Ammon's horn (tissue), 1 donor: ENCODE data around the gene CDK2AP2.
A peak's percentile ranks its signal among the peaks of the same experiment; 100 is the strongest.
"Not testable (repeated sequence)": the region's sequence is repeated elsewhere in the genome, so short reads cannot be mapped to it uniquely, and the experiment has no call there.

ENCODE experiments used
- DNase-seq: peaks from one replicate; pipeline ENCODE4 v3.0.0-alpha.2; 2016; ENCODE audit warnings: low spot score

CDK2AP2 gene

GRCh38 chr11:67466367-67466766 lies 41.6 kb downstream of the CDK2AP2 start:
- DNase-seq, result no peak

DNA sequence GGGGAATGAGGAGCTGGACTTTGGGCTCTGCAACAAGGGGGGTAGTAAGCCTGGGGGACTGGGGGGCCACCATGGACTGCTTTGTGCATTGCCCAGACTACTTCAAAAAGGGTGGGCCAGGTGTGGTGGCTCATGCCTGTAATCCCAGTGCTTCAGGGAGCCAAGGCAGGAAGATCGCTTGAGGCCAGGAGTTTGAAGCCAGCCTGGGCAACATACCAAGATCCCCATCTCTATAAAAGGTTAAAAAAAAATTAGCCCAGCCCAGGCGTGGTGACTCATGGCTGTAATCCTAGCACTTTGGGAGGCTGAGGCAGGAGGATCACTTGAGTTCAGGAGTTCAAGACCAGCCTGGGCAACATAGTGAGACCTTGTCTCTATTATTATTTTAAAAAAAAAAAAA lies 42.4 kb downstream of the CDK2AP2 start:
- DNase-seq, result not testable (repeated sequence)

DNA sequence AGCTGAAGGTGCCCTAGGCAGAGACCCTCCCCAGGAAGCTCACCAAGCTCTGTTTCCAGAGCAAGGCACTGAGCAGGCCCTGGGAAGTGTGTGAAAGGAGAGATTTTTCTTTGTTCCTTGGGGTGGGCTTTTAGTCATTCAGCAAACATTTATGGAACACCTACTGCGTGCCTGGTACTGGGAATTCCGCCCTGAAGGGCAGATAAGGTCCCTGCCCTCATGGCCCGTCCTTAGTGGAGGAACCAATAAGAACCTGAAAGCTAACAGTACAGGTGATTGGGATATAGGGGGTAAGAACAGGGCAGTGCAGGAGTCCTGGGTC lies 42.8 kb downstream of the CDK2AP2 start:
- no peak for DNase-seq

DNA sequence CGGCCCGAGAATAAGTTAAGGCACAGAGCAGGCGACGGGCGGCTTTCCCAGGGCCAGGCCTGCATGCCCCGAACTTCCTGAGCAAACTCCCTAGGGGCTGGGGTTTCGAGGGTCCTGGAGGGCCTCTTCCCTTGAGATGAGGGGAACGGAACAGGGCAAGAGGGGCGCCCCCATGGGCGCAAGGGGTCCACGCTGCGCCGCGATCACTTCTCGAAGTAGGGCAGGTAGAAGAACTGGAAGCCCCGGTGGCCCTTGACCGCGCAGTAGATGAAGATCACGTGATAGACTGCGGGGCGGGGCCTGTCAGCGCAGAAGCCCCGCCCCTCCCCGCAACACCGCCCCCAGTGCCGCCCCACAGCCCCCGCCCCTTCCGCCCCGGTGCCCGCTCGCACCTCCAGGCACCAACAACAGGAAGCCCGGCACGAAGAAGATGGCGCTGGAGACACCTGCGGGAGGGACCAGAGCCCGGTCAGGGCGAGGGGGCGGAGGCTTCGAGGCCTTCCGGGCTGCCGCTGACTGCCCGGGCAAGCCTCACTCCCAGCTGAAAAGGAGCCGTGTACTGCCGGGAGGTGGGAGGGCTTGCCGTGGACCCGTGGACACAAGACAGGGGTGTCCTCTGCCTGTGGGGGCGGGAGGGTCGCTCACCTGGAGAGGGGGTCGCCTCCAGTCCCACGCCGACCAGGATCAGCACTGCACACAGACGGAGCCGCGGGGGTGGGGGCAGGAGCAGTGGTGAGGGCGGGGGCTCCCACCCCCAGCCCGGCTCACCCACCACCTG lies 43.4 kb downstream of the CDK2AP2 start:
- DNase-seq, result peak; percentile 74

- DNase-seq, result no peak
These were observed 44.1 kb downstream of the CDK2AP2 start for GRCh38 chr11:67463680-67464410.

DNA sequence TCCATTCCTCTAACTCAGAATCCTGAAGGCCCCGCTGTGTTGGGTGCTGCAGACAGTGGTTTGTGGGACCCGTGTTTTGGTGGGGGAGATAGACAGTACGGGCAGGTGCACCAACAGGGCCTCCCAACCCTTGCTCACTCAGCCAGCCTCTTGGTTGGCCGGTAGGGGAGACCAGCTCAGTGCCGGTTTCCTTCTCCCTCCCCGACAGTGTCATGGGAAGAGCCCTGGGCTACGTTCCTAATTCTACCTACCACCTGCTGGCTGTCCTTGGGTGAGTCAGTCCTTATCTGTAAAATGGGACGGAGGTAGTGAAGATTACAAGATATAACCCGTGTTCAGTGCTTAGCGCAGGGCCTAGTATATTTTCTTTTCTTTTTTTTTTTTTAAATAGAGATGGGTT lies 44.8 kb downstream of the CDK2AP2 start:
- DNase-seq, result no peak

DNA sequence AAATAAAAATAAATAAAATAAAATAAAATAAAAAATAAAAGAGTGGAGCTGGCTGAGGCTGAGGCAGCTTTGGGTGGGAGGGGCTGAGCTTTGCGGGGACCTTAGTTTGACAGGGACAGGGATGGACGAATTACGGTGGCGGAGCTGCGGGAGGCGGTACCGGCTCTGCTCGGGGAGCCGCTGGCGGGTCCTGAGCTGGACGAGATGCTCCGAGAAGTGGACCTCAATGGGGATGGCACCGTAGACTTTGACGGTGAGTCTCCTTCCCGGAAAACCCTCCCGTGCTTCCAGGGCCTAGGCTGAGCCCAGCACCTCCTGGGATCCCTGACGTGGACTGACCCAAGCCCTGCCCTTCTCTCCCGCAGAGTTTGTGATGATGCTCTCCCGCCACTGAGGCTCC lies 49.7 kb downstream of the CDK2AP2 start:
- DNase-seq, result no peak

GRCh38 chr11:67457453-67457852 lies 50.5 kb downstream of the CDK2AP2 start:
- no peak for DNase-seq
